ENCODE results near the gene KCNK16.

KCNK16 gene

DNA sequence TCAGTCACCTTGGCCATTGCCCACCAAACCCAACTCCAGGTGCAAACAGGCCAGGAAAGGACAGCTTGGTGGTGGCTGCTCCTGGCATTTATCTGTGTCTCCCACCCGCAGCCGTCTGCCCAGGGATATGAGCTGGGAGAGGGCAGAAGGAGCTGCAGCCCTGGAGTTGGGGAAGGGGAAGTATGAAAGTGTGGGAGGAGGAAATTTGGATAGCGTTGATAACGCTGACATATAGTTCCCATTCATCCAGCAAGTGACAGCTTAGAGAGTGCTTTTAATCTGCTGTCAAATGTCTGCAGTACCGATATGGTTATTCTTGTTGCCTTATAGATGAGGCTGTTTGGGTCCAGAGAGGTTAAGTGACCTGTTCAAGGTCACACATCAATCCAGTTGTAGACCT lies 741 bp downstream of the KCNK16 start:
- TF ChIP-seq, protein P1, sequence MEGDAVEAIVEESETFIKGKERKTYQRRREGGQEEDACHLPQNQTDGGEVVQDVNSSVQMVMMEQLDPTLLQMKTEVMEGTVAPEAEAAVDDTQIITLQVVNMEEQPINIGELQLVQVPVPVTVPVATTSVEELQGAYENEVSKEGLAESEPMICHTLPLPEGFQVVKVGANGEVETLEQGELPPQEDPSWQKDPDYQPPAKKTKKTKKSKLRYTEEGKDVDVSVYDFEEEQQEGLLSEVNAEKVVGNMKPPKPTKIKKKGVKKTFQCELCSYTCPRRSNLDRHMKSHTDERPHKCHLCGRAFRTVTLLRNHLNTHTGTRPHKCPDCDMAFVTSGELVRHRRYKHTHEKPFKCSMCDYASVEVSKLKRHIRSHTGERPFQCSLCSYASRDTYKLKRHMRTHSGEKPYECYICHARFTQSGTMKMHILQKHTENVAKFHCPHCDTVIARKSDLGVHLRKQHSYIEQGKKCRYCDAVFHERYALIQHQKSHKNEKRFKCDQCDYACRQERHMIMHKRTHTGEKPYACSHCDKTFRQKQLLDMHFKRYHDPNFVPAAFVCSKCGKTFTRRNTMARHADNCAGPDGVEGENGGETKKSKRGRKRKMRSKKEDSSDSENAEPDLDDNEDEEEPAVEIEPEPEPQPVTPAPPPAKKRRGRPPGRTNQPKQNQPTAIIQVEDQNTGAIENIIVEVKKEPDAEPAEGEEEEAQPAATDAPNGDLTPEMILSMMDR (conservative IDR thresholded peaks at IDR 0.05; ENCODE audit: control insufficient read depth, insufficient read depth, low read depth, low read length) = no peak
- H3K4me3 ChIP-seq (ENCODE audit: control insufficient read depth, low read depth, low read length) = no peak overlapping the region
- DNase-seq (ENCODE audit: low read depth) = no peak

DNA sequence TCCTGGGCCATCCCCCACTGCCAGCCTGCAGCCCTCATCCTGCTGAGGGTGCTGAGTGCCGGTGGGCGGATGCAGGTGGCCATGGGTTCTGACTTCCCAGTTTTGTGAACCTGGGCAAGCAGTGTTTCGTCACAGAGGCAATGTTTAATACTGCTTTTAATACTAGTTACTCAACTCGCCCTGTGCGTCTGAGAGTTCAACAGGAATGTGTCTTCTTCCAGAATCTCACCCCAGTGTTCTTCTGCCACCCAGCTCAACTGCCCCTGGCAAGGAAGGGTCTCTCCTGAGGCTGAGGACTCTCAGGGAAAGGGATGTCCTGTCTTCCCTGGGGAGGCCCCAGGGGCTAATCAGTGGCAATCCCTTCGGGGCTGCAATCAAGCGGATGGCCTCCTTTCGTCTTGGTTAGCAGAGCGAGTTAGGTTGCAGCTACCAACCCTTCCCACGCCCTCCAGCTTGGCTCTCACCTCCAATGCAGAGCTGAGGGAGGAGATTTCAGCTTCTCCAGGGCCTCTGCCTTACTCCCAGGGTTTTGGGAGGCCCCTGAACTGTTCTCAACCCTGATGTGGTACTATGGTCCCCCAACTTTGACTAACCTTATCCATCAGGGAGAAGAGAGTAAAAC lies 2.0 kb downstream of the KCNK16 start:
- no peak for DNase-seq (ENCODE audit: low read depth)
- TF ChIP-seq, protein P1 (conservative IDR thresholded peaks at IDR 0.05; ENCODE audit: control insufficient read depth, insufficient read depth, low read depth, low read length) = no peak
- no peak overlapping the region for H3K4me3 ChIP-seq (ENCODE audit: control insufficient read depth, low read depth, low read length)

DNA sequence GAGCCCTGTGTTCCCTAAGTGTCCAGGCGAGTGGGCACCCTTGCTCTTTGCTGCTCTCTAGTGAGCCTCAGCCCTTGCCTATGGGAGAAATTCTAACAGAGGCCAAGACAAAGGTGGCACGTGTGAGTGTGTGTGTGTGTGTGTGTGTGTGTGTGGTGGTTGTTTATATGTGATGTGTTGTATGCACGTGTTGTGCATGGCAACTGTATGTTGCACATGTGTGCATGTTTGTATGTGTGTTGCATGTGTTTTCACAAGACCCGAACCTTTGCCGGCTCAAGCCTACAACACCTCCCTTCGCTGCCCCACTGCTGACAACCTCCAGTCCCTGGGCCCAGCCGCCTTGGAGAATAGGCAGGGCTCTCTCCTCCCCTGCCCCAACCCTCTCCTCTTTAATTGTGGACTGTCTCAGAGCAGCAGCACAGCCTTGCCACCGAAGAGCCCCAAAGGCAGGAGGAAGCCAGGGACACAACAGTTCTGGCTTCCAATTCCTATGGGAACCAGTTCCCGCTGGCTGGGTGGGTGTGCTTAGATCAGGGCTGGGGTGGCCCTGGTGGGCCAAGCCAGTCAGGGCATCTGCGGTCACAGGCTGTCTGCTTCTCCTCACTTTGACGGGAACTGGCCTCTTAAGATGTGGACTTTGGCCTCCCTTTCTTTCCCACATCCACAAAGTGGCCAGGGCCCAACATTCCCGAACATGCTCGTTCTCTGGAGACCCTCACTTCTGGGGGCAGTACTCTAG lies 2.7 kb downstream of the KCNK16 start:
- H3K4me3 ChIP-seq (ENCODE audit: control insufficient read depth, low read depth, low read length) = no peak overlapping the region
- no peak for DNase-seq (ENCODE audit: low read depth)
- TF ChIP-seq, protein P1 (conservative IDR thresholded peaks at IDR 0.05; ENCODE audit: control insufficient read depth, insufficient read depth, low read depth, low read length) = no peak

DNA sequence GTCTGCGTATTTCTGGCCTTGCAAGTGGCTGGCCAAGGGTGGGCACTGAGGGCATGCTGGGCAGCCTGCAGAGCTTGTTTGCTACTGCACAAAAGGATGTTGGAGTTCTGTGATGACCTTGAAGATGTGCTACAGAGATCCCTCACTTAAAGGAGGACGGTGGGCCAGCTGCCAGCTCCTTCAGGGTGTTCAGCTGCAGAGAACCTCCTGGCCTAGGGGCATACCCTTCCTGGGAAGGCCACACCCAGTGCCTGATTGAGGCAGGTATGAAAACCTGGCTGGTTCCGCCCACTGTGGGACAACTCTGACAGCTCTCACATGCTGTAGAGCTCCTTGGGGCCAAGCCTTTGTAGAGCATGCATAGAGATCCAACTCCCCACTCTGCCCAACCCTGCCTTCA lies 5.2 kb downstream of the KCNK16 start:
- H3K4me3 ChIP-seq (ENCODE audit: control insufficient read depth, low read depth, low read length) = no peak overlapping the region
- TF ChIP-seq, protein P1 (conservative IDR thresholded peaks at IDR 0.05; ENCODE audit: control insufficient read depth, insufficient read depth, low read depth, low read length) = no peak
- no peak for DNase-seq (ENCODE audit: low read depth)

DNA sequence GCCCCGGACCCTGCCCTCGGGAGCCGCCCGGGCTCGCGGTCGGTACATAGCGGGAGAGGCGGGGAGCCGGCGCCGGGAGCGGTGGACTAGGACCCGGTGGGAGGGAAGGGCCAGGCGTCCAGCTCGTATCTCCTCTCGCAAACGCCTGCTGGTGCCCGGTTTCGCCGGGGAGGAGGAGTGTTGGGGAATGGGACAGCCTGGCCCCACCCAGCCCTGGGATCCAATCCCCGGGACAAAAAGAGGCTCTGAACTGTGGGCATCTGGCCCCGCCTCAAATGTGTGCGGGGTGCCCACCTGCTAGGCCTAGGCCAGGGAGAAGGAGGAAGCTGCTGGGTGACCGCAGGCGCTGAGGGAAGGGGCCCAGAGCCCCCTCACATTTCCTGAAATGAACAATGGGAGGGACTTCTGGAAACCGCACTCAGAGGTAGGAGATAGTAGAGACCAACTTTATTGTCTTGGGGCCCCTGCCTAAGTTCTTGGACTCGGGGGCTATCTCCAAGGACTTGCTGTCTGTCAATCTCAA lies 8.2 kb downstream of the KCNK16 start, which contains the start of gene KCNK17:
KCNK17 (minus strand) TSS at position 147 of the 523 bp plus-strand sequence; CDS start at position 48, 99 bp downstream.
- H3K4me3 ChIP-seq (ENCODE audit: control insufficient read depth, low read depth, low read length) = no peak within 1 kb of the TSS
- DNase-seq (ENCODE audit: low read depth) = no peak
- TF ChIP-seq, protein P1 (conservative IDR thresholded peaks at IDR 0.05; ENCODE audit: control insufficient read depth, insufficient read depth, low read depth, low read length) = no peak

DNA sequence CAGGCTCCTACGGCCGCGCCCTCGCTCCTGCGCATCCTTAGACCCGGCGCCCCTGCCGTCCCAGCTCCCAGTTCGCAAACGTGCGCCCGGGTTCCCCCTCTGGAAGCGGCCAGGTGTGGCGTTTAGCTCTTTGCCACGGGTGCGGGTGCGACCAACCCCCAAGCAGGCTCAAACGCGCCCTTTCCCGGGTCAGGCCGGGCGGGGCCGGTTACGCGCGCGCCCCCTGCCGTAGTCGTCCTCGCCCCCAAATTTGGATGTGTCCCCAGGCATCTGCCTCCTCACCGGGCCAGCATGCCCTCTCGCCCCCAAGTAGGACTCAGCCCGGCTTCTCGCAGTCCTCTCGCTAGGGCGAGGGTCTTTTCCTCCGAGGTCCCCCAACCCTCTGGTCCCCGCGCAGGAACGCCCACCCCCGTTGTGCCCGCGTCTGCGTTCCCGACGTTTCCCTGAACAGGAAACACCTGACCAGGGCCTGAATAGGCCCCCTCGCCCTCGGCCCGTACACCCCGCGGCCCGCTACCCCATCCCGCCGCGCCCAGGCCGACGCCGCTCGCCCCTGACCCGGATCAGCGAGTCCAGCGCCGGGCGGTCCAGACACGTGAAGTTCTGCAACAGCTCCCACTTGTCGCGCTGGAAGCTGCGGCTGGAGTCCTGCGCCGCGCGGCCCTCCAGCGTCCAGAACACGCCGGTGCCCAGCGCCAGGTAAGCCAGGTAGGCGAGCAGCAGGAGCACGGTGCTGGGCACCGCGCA lies 8.8 kb downstream of the KCNK16 start:
- DNase-seq (ENCODE audit: low read depth) = no peak
- TF ChIP-seq, protein P1 (conservative IDR thresholded peaks at IDR 0.05; ENCODE audit: control insufficient read depth, insufficient read depth, low read depth, low read length) = no peak
- no peak overlapping the region for H3K4me3 ChIP-seq (ENCODE audit: control insufficient read depth, low read depth, low read length)
